ENCODE data around the gene TTLL6. TPM values are rescaled to one million over a fixed set of nuclear protein-coding genes. Genes with fewer than 3 reads are reported as not detected.
A peak's percentile ranks its signal among the peaks of the same experiment; 100 is the strongest.

Gene TTLL6
- total RNA-seq, 4 donors from 2014 or later = under 0.01 to 1.1 (median 0.29) TPM; not detected in 1

DNA sequence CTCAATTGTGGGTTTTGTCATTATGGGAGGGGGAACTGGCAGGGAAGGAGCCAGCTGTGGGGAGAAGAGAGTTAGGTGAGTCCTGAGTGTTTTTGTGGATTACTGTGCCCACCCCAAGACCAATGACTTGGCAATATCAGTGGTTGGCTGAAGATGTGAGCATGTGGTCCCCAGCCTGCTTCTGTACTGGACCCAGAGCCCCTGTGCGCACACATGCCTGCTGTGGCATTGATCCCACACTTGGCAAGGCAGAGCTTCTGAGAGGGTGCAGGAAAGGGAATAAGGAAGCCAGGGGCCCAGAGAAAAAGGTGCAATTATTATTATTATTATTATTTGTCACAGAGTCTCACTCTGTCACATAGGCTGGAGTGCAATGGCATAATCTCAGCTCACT, 96.0 kb downstream of the TTLL6 start:
- H3K4me3 ChIP-seq = no peak overlapping the region
- DNase-seq (ENCODE audit: extremely low spot score) = no peak
- H3K36me3 ChIP-seq = no peaks in the 10 kb centered on the region
- no peak overlapping the region for H3K27ac ChIP-seq (replicated peaks in 1 of 4)
- intact Hi-C loops (cut with DNase I) = no loop called here
- peaks cover 16 to 100% (median 97%) of the 10 kb centered on the region in 4 donors for H3K27me3 ChIP-seq
- H3K4me1 ChIP-seq = peaks cover 26 to 54% (median 43%) of the 10 kb centered on the region in 4 donors
- WGBS = no CpG with 5 or more reads among the region's 1 CpG
- no peaks in the 10 kb centered on the region for H3K9me3 ChIP-seq
- no peak for TF ChIP-seq POLR2A (IDR thresholded peaks at IDR 0.05; ENCODE audit: low read depth)
- TF ChIP-seq CTCF (IDR thresholded peaks at IDR 0.05) = no peak
- no peak for TF ChIP-seq EP300 (IDR thresholded peaks at IDR 0.05)
- TF ChIP-seq POLR2AphosphoS5 (IDR thresholded peaks at IDR 0.05) = no peak

DNA sequence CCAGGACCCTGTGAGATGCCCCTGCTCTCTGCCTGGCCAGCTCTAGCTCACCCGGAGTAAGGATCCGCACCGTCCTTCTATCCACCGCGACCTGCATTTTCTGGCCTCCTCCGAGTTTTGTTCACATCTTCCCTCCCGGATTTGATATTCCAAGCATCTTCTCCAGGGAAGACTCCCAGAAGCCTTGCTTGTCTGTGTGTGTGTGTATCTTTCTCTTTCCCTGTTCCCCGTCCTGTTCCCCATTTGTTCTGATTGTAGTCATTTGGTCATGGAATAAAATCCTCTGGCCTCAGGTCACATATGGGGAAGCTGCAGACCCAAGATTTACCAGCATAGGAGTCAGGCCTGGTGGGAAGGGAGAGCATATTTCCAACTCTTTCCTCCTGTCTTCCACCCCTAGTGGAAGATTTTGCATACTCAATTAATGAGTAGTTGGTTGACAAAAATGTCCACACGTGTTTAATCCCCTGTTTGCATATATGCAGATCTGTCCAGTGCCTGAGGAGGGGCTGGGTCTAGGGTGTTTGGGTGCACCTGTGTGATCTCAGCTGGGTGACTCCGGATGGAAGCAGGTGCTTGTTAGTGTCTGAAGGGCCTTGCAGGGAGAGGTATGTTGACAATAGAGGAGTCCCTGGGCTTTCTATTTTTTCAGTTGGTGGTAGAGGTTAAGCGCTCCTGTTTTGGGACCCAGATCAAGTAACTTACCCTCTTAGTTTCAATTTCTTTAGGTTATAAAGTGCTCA, 96.6 kb downstream of the TTLL6 start:
- TF ChIP-seq EP300 (IDR thresholded peaks at IDR 0.05) (no peak), POLR2AphosphoS5 (IDR thresholded peaks at IDR 0.05) (no peak), CTCF (IDR thresholded peaks at IDR 0.05) (no peak), POLR2A (IDR thresholded peaks at IDR 0.05; ENCODE audit: low read depth) (no peak)
- DNase-seq (ENCODE audit: extremely low spot score) = no peak
- Histone ChIP-seq H3K4me1 (peaks cover 26 to 50% (median 42%) of the 10 kb centered on the region in 4 donors), H3K9me3 (no peaks in the 10 kb centered on the region), H3K27ac (replicated peaks in 1 of 4) (no peak overlapping the region), H3K27me3 (peaks cover 16 to 100% (median 91%) of the 10 kb centered on the region in 4 donors), H3K4me3 (no peak overlapping the region), H3K36me3 (no peaks in the 10 kb centered on the region)
- WGBS = 21% methylated on average over 11 of the region's 11 CpGs
- intact Hi-C loops (cut with DNase I) = no loop called here

DNA sequence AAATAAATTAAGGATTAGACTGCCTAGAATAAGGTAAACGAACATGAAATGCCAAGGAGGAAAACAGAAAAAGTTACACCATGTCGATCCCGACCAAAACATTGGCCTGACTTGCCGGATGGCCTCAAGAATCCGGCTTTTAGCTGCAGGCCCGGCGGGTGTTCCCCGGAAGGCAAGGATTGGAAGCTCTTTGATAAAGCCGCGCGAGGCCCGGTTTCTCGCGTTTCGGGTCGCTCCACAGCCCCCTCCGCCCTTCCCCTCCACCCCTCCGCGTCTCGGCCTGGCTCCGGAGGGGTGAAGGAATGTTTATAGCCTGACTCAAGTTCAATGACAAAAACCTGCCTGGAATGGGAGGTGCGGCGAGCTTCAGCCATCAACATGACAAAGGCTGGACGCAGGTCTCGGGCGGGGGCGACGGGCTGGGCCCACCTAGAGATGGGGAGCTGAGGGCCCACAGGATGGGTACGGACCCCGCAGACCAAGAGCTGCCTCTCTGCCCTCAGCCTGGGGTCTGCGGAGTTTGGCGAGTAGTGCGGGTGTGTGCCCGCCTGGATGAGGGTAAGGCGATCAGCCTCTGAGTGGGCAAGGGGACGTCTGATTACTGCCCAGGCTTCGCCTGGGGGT, 97.3 kb downstream of the TTLL6 start:
- Histone ChIP-seq H3K4me3 (peak overlapping the region in 2 of 4 donors; percentile 8), H3K27ac (replicated peaks in 1 of 4) (no peak overlapping the region), H3K4me1 (peaks cover 19 to 43% (median 35%) of the 10 kb centered on the region in 4 donors), H3K9me3 (no peaks in the 10 kb centered on the region), H3K27me3 (peaks cover 16 to 100% (median 86%) of the 10 kb centered on the region in 4 donors), H3K36me3 (no peaks in the 10 kb centered on the region)
- intact Hi-C loops (cut with DNase I) = no loop called here
- 11% methylated on average over 31 of the region's 37 CpGs for WGBS
- no peak for TF ChIP-seq POLR2A (IDR thresholded peaks at IDR 0.05; ENCODE audit: low read depth)
- no peak for TF ChIP-seq POLR2AphosphoS5 (IDR thresholded peaks at IDR 0.05)
- no peak for TF ChIP-seq CTCF (IDR thresholded peaks at IDR 0.05)
- no peak for TF ChIP-seq EP300 (IDR thresholded peaks at IDR 0.05)
- no peak for DNase-seq (ENCODE audit: extremely low spot score)

GRCh38 chr17:48718761-48719641, 98.0 kb downstream of the TTLL6 start:
- Histone ChIP-seq H3K27ac (replicated peaks in 1 of 4) (no peak overlapping the region), H3K9me3 (no peaks in the 10 kb centered on the region), H3K27me3 (peaks cover 16 to 100% (median 84%) of the 10 kb centered on the region in 4 donors), H3K4me1 (peaks cover 12 to 36% (median 27%) of the 10 kb centered on the region in 4 donors), H3K4me3 (peak overlapping the region; percentile 3 to 16 (median 8)), H3K36me3 (no peaks in the 10 kb centered on the region)
- 6% methylated on average over 59 of the region's 80 CpGs for WGBS
- intact Hi-C loops (cut with DNase I) = no loop called here
- TF ChIP-seq EP300 (IDR thresholded peaks at IDR 0.05) (no peak), POLR2AphosphoS5 (IDR thresholded peaks at IDR 0.05) (peak in 1 of 2 donors; percentile 9)
- DNase-seq (ENCODE audit: extremely low spot score) = no peak

All from esophagus muscularis mucosa (tissue), 4 donors.